Hepatocyte (in vitro differentiated cells): Measurements from ENCODE around the gene PDX1. TPM values are rescaled to one million over a fixed set of nuclear protein-coding genes. Genes with fewer than 3 reads are reported as not detected.
A peak's percentile ranks its signal among the peaks of the same experiment; 100 is the strongest.

Experiments used
- DNase-seq: peaks from one replicate; pipeline ENCODE4 v3.0.0-alpha.2; 2016; ENCODE audit warnings: low spot score
- H2AFZ ChIP-seq: fragments of 200-600 bp; sonication (generic); 2 replicates; pipeline ENCODE4 v1.6.0; 2016; ENCODE audit warnings: antibody characterized with exemption, mild to moderate bottlenecking
- H3K27ac ChIP-seq: fragments of 200-600 bp; sonication (generic); 2 replicates; pipeline ENCODE4 v1.5.1; 2016; ENCODE audit warnings: mild to moderate bottlenecking
- H3K27me3 ChIP-seq: fragments of 200-600 bp; sonication (generic); 2 replicates; pipeline ENCODE4 v1.6.1; 2016
- H3K36me3 ChIP-seq: fragments of 200-600 bp; sonication (generic); replicated peaks from 2 replicates; pipeline ENCODE4 v1.5.1; 2016; ENCODE audit warnings: low read depth; ENCODE audit not compliant: insufficient read depth
- H3K4me1 ChIP-seq: fragments of 200-600 bp; sonication (generic); 2 replicates; pipeline ENCODE4 v1.5.1; 2016; ENCODE audit warnings: mild to moderate bottlenecking, moderate library complexity; ENCODE audit not compliant: insufficient read depth
- H3K4me2 ChIP-seq: fragments of 200-600 bp; sonication (generic); 2 replicates; pipeline ENCODE4 v1.6.0; 2016
- H3K4me3 ChIP-seq: fragments of 200-600 bp; sonication (generic); 2 replicates; pipeline ENCODE4 v1.5.1; 2016; ENCODE audit warnings: mild to moderate bottlenecking
- H3K79me2 ChIP-seq: fragments of 200-600 bp; sonication (generic); 2 replicates; pipeline ENCODE4 v1.6.0; 2017; ENCODE audit warnings: mild to moderate bottlenecking
- H3K9me2 ChIP-seq: fragments of 200-600 bp; sonication (generic); replicated peaks from 2 replicates; pipeline ENCODE4 v1.6.0; 2017; ENCODE audit warnings: mild to moderate bottlenecking; ENCODE audit not compliant: insufficient read depth
- H3K9me3 ChIP-seq: fragments of 200-600 bp; sonication (generic); 2 replicates; pipeline ENCODE4 v1.5.1; 2016; ENCODE audit warnings: low read depth, mild to moderate bottlenecking
- H4K20me1 ChIP-seq: fragments of 200-600 bp; sonication (generic); 2 replicates; pipeline ENCODE4 v1.6.0; 2016; ENCODE audit warnings: mild to moderate bottlenecking; ENCODE audit not compliant: insufficient read depth, poor library complexity, severe bottlenecking
- EZH2 ChIP-seq: fragments of 200-600 bp; sonication (generic); IDR thresholded peaks from 2 replicates; pipeline ENCODE4 v1.6.1; 2016; ENCODE audit warnings: antibody characterized with exemption, mild to moderate bottlenecking, borderline replicate concordance
- EZH2phosphoT487 ChIP-seq: fragments of 200-600 bp; sonication (generic); IDR thresholded peaks from one replicate; pipeline ENCODE4 v1.6.1; 2018; ENCODE audit warnings: antibody characterized with exemption, mild to moderate bottlenecking, low read depth, moderate library complexity; ENCODE audit not compliant: unreplicated experiment, severe bottlenecking
- WGBS: methylation state at CpG from one replicate; pipeline ENCODE4 v1.1.6; 2016; ENCODE audit warnings: low lambda C conversion rate; ENCODE audit errors: missing lambda C conversion rate; 5-methylcytosine and 5-hydroxymethylcytosine counted together
- polyA plus RNA-seq: library from polyadenylated mRNA; unstranded; fragments of >200 nt; fragmentation: Nextera tagmentation; extraction: Ambion mirVana; gene quantifications from 2 replicates; pipeline ENCODE4 v1.2.1, GENCODE V29; 2016
- total RNA-seq: library from RNA; depleted of rRNA; stranded (reverse); fragments of >200 nt; gene quantifications from 2 replicates; pipeline ENCODE4 v1.2.3, GENCODE V29; 2014
- TF ChIP-seq, protein P1 (sequence below): fragments of 200-600 bp; sonication (generic); IDR thresholded peaks from 2 replicates; pipeline ENCODE4 v1.5.1; 2016; ENCODE audit warnings: antibody characterized with exemption, mild to moderate bottlenecking; ENCODE audit not compliant: poor library complexity

Gene PDX1
- total and polyA plus RNA-seq, 2 experiments from 2014 or later: 1.3 to 1.8 TPM

- H3K27ac ChIP-seq: no peak overlapping the region
- no peaks in the 10 kb centered on the region for H3K9me3 ChIP-seq
- no peaks in the 10 kb centered on the region for H4K20me1 ChIP-seq
- H3K9me2 ChIP-seq: no peaks in the 10 kb centered on the region
- no peak overlapping the region for H2AFZ ChIP-seq
- DNase-seq: no peak
- 52% methylated on average over 10 of the region's 10 CpGs for WGBS
- H3K4me2 ChIP-seq: no peak overlapping the region
- H3K36me3 ChIP-seq: no peaks in the 10 kb centered on the region
- peaks cover 27% of the 10 kb centered on the region for H3K4me1 ChIP-seq
- no peak overlapping the region for H3K4me3 ChIP-seq
- H3K79me2 ChIP-seq: no peaks in the 10 kb centered on the region
- TF ChIP-seq, protein P1, sequence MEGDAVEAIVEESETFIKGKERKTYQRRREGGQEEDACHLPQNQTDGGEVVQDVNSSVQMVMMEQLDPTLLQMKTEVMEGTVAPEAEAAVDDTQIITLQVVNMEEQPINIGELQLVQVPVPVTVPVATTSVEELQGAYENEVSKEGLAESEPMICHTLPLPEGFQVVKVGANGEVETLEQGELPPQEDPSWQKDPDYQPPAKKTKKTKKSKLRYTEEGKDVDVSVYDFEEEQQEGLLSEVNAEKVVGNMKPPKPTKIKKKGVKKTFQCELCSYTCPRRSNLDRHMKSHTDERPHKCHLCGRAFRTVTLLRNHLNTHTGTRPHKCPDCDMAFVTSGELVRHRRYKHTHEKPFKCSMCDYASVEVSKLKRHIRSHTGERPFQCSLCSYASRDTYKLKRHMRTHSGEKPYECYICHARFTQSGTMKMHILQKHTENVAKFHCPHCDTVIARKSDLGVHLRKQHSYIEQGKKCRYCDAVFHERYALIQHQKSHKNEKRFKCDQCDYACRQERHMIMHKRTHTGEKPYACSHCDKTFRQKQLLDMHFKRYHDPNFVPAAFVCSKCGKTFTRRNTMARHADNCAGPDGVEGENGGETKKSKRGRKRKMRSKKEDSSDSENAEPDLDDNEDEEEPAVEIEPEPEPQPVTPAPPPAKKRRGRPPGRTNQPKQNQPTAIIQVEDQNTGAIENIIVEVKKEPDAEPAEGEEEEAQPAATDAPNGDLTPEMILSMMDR: no peak
- TF ChIP-seq EZH2 (no peak), EZH2phosphoT487 (no peak)
- peaks cover 84% of the 10 kb centered on the region for H3K27me3 ChIP-seq
Measured at GRCh38 chr13:27915301-27916207, 4.2 kb upstream of the PDX1 start.

- peak; percentile 78 for TF ChIP-seq EZH2phosphoT487
- TF ChIP-seq EZH2: peak; percentile 57
- TF ChIP-seq, protein P1: no peak
- 3% methylated on average over 48 of the region's 48 CpGs for WGBS
- Histone ChIP-seq H3K27ac (peak overlapping the region; percentile 27), H3K9me2 (no peaks in the 10 kb centered on the region), H2AFZ (peak overlapping the region; percentile 41), H3K27me3 (peaks cover 95% of the 10 kb centered on the region), H3K4me2 (peak overlapping the region; percentile 81), H3K4me1 (peaks cover 19% of the 10 kb centered on the region), H3K36me3 (no peaks in the 10 kb centered on the region), H3K9me3 (no peaks in the 10 kb centered on the region), H3K79me2 (no peaks in the 10 kb centered on the region), H3K4me3 (no peak overlapping the region), H4K20me1 (no peaks in the 10 kb centered on the region)
- no peak for DNase-seq
Measured at GRCh38 chr13:27917121-27917947, 2.5 kb upstream of the PDX1 start.

GRCh38 chr13:27918041-27918917 is 1.5 kb upstream of the PDX1 start:
- TF ChIP-seq, protein P1: no peak
- TF ChIP-seq EZH2phosphoT487: peak; percentile 68
- TF ChIP-seq EZH2: peak; percentile 94
- DNase-seq: no peak
- Histone ChIP-seq H3K79me2 (no peaks in the 10 kb centered on the region), H3K27ac (peak overlapping the region; percentile 27), H3K9me3 (no peaks in the 10 kb centered on the region), H3K4me2 (peak overlapping the region; percentile 81), H4K20me1 (no peaks in the 10 kb centered on the region), H3K36me3 (no peaks in the 10 kb centered on the region), H3K9me2 (no peaks in the 10 kb centered on the region), H3K4me3 (no peak overlapping the region), H3K27me3 (peaks cover 96% of the 10 kb centered on the region), H3K4me1 (peaks cover 19% of the 10 kb centered on the region), H2AFZ (peak overlapping the region; percentile 41)
- WGBS: 12% methylated on average over 37 of the region's 46 CpGs
